Measurements from ENCODE around the gene NFATC3. TPM values are rescaled to one million over a fixed set of nuclear protein-coding genes. Genes with fewer than 3 reads are reported as not detected.
A peak's percentile ranks its signal among the peaks of the same experiment; 100 is the strongest.

NFATC3 gene
- total RNA-seq, 1 donor from 2014 or later: 21.6 TPM

DNA sequence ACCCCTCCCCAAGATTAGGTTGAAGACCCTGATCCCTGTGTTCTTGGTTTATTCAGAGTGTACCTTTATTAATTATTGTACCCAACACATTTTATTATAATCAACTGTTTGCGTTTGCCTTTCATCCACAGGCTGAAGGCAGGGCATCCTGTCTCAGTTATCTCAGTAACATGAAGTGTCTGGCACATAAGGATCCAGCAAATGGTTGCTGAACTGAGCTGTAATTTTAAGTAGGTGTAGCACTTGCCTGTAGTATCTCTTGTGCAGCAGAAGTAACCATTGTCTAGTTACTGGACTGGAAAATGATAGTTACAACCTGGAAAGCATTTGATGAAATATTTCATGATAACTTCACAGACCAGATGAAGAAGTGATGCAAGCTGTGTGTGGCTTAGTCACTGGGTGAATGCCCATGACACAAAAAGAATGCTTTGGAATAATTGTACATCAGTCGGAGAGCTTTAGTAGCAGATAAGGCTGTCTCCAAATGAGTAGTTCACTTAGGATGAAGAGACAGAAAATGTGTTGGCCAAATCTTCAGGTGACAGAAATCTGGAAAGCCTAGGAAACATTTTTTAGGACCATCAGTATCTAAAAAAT lies 94.1 kb downstream of the NFATC3 start:
- no peak for FAIRE-seq
- DNase-seq (ENCODE audit: low spot score in 2 of 2): no peak

DNA sequence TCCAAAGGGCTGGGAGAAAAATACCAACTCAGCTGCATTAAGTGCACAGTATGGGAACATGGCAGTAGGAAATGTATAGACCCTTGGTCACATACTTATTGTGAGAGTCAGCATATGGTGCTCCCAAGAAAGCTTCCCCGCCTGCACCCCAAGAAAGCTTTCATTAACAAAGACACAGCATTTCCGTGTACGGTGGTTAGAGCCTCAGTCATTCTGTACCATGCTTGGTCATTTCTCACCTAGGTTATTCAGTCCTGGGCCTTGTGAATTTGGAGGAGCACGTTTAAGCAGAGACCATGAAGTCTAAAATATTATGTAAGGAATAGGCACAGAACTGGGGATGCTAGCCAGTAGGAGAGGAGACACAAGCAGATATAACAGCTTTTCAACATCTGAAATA lies 94.7 kb downstream of the NFATC3 start:
- FAIRE-seq: no peak
- no peak for DNase-seq (ENCODE audit: low spot score in 2 of 2)

DNA sequence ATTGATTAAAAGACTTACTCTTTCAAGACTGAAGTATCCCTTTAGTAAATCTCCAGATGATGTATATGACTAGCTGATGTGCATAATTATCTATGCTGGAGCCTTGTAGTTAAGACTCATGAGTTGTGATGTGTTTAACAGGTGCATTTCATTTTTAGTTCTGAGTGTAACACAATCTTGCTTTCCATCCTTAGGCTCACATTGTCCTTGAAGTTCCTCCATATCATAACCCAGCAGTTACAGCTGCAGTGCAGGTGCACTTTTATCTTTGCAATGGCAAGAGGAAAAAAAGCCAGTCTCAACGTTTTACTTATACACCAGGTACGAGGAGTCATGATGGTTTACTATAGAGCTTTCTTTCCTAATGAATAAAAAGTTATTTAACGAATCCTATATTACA lies 97.9 kb downstream of the NFATC3 start:
- FAIRE-seq: no peak
- no peak for DNase-seq (ENCODE audit: low spot score in 2 of 2)

DNA sequence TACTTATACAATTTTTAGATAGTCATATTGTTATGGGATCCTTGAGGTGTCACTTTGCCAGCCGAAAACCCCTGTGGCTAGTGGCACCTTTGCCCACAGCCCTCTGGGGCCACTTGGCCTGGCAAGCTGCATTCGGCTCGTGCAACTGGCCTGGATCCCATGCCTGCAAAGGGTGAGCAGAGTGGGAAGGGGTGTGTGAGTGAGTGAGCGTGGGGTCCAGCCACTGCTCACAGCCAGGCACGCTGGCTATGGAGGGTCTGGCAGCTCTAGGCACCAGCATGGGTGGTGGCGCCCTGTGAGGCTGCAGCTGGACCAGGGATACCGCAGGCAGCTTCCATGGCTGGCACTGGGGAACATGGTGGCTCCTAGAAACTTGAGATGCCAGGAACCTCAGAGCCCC lies 101.7 kb downstream of the NFATC3 start:
- FAIRE-seq (no peak), DNase-seq (ENCODE audit: low spot score in 2 of 2) (no peak)

DNA sequence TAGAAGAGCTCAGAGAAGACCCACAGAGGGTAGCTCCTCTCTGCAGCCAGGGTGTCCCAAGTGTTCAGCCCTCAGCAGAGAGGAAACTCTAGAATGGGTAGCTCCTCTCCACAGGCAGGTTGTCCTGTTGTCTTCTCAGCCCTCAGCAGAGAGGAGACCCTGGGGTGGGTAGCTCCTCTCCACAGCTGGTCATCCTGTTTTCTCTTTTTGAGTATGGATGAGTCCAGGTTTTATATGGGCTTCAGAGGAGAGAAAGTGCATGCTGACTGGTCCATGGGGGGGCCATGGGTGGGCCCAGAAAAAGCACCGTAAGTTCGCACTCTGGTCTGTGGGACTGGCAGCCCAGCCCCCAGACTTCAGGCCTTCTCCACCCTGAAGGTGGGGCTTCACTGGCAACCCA lies 102.3 kb downstream of the NFATC3 start:
- no peak for FAIRE-seq

DNA sequence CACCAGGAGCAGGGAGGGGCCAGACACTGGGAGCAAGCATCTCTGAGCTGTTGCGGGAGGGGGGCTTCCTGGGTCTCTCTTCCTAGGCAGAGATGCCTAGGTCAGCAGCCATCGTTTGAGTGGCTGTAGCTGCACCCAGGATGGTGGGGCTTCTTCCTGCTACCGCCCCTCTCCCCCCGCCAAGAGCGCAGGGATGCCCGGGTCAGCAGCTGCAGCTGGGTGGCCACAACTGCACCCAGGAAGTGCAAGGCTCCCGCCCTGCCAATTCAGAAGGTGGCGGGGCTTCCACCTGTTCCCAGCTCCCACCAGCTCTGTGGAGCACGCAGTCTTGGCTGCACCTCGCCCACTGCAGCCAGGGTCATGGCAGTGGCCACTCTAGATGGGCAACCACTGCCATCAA lies 103.0 kb downstream of the NFATC3 start:
- FAIRE-seq: no peak
- no peak for DNase-seq (ENCODE audit: low spot score in 2 of 2)

More for the DNA sequence above, 102.3 kb downstream of the NFATC3 start:
- DNase-seq (ENCODE audit: low spot score in 2 of 2): no peak

DNA sequence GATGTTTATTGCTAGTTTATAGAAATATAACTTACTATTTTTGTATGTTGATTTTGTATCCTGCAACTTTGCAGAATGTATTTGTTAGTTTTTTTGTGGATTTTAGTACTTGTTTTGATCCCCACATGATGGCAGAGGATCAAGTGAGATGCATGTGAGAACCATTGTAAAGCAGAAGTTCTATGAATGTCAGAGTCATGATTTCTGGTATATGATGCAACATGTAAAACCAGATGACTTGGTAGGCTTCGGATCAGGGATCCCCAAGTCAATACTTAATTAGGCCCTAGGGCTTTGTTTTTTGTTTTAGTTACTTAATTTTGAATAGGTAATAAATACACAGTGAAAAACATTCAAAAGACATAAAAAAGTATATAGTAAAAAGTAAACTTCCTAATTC lies 104.9 kb downstream of the NFATC3 start:
- FAIRE-seq: no peak
- no peak for DNase-seq (ENCODE audit: low spot score in 2 of 2)

DNA sequence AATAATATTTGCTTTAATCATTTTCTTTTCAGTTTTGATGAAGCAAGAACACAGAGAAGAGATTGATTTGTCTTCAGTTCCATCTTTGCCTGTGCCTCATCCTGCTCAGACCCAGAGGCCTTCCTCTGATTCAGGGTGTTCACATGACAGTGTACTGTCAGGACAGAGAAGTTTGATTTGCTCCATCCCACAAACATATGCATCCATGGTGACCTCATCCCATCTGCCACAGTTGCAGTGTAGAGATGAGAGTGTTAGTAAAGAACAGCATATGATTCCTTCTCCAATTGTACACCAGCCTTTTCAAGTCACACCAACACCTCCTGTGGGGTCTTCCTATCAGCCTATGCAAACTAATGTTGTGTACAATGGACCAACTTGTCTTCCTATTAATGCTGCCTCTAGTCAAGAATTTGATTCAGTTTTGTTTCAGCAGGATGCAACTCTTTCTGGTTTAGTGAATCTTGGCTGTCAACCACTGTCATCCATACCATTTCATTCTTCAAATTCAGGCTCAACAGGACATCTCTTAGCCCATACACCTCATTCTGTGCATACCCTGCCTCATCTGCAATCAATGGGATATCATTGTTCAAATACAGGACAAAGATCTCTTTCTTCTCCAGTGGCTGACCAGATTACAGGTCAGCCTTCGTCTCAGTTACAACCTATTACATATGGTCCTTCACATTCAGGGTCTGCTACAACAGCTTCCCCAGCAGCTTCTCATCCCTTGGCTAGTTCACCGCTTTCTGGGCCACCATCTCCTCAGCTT lies 105.8 kb downstream of the NFATC3 start:
- DNase-seq (ENCODE audit: low spot score in 2 of 2) (peak; percentile 24 to 32), FAIRE-seq (no peak)

DNA sequence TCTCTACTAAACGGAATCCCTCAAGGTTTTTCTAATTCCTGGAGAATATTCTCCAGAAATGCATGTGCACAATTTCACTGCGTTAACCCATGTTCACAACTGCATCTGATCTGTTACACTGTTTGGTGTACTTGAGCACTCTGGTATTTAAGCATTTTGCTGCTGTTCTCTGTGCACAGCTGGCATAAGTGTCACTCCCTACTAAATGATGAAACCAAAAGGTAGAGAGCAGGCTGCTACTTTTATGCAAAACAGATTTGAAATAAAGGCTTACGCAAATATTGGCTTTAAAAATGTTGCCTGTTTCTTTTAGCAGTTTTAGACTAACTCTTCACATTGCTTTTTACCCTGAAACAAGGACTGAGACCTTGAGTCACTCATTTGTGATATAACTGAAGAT lies 109.1 kb downstream of the NFATC3 start:
- FAIRE-seq (no peak), DNase-seq (ENCODE audit: low spot score in 2 of 2) (no peak)

DNA sequence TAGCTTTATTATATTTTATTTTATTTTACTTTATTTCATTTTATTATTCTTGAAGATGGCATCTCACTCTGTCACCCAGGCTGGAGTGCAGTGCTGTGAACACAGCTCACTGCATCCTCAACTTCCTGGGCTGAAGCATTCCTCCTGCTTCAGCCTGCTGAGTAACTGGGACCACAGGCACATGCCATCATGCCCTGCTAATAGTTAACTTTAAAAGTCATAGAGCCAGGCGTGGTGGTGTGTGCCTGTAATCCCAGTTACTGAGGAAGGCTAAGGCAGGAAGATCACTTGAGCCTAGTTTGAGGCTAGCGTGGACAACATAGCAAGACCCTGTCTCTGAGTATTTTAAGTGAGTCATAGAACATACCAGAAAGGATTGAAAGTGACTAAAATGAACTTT lies 112.1 kb downstream of the NFATC3 start:
- no peak for FAIRE-seq

DNA sequence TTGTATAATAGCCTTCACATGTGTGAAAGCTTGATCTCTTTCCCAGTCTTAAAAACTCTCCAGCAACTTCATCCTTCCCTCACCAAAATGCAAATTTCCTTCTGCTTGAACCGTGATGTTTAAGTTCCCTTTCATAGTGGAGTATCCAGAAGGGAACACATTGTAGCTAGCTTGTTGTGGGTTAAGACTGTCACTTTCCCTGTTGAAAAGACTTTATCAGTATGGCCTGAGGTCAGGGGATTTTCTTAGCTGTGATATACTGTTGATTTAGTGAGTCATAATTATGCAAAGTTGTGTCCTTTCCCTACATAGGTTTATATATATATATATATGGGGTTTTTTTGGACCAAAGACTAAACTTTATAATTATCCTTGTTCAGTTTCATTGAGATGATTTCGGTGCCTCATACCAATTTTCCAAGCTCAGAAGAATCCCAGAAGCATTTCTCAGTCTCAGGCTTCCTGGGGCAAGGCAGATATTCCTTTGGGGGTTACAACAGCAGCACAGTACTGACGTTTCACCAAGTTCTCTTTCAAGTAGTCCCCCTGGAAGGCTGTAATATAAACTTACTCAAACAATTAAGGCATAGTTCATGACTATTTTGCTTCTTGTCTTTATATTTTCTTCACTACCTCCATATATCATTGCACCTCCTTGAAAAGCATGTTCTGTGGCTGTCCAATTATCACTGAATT lies 115.1 kb downstream of the NFATC3 start:
- FAIRE-seq (no peak), DNase-seq (ENCODE audit: low spot score in 2 of 2) (no peak)

More for the DNA sequence above, 112.1 kb downstream of the NFATC3 start:
- no peak for DNase-seq (ENCODE audit: low spot score in 2 of 2)

DNA sequence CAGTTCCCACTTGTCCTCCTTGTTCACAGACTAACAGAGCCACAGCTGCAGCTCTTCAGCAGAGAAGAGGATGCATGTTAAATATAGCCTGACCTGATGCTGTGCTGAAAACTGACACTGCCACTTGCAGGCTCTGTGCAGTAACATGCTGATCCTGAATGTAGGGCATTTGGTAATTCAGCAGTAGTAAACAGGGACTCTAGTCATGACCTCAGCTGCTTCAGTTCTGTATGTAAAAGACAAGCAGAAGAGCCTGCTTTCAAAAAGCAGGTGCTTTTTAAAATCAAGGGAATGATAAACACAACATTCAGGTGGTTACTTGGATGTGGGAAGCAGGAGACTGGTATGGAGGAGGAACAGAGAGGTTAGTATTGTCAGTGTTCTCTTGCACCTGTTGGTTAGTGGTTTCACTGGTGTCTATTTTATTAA lies 116.9 kb downstream of the NFATC3 start:
- DNase-seq (ENCODE audit: low spot score in 2 of 2) (peak in 1 of 2 donors; percentile 22), FAIRE-seq (no peak)

DNA sequence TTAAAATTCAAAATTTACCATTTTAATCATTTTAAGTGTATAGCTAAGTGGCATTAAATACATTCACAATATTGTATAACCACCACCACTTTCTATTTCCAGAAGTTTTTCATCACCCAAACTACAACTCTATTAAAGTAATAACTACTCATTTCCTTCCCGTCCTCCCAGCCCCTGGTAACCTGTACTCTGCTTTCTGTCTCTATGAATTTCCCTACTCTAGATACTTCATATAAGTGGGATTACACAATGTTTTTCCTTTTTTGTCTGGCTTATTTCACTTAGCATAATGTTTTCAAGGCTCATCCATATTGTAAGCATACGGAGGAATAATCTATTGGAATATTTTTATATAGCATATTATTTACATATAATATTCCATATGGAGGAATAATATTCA lies 121.1 kb downstream of the NFATC3 start:
- FAIRE-seq (no peak), DNase-seq (ENCODE audit: low spot score in 2 of 2) (no peak)

DNA sequence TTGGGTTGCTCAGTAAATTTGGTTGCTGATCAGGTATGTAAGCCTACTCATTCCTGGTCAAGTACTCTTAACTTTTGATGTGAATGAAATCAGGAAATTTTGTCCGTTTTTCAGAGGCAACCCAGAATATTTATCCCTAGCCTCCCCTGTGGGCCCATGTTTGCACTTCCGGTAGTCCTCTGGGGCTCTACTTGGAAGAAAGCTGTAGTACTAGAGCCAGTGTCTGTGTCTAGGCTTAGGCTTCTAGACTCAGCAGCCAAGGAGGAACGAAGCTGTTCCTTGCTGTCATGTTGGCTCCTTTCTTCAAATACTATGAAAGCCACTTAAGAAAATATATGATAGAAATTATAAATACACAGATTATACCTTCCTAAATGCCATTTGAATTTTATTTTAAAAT lies 129.6 kb downstream of the NFATC3 start:
- DNase-seq (ENCODE audit: low spot score in 2 of 2) (no peak), FAIRE-seq (no peak)

DNA sequence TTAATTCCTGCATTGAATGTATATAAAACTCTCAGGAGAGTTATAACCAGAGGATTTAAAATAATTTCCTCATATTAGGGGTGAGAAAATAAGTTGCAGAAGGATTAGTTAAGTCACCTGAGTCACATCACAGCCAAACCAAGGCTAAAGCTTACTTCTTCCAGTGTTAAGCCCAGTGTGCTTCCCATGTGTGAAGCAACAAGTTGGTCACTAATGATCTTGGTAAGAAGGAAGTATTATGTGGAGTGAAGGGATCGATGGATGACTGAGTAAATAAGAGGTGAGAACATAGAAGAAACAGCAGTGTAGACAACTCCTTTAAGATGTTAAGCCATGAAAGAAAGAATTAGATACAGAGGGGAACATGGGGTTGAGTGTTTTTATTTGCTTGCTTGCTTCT lies 130.1 kb downstream of the NFATC3 start:
- DNase-seq (ENCODE audit: low spot score in 2 of 2) (no peak), FAIRE-seq (no peak)

DNA sequence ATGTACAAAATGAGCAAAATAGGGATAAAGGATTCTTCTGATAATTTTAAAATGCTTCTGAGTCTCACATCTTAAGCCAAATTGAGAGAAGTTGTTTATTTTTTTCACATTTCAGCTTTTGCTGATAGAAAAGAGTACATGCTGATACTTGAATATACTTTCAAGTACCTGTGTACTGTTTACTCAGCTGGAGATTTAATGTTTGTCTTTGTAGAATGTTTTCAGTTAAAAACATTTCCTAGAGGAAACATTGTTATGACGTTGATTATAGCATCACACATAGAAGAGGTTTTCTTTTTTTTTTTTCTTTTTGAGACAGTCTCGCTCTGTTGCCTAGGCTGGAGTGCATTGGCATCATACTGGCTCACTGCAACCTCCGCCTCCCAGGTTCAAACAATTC lies 131.1 kb downstream of the NFATC3 start:
- FAIRE-seq (no peak), DNase-seq (ENCODE audit: low spot score in 2 of 2) (no peak)

DNA sequence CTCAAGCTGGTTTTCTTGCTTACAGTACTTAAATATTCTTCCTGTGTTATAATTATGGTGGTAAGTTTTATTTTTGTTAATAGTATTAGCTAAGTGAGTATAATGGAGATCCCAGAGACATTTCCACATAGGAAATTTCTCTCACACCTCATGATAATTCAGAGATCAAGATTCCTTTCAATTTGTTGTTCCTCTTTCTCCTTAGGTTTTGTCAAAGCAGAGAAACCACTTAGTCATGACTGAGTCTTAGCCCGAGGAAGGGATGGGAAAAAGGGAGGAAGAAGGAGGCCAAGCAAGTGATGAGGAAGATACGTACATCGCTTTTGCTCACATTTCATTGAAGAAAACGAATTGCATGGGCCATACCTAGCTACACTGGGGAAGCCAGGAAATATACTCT lies 132.3 kb downstream of the NFATC3 start:
- no peak for FAIRE-seq
- no peak for DNase-seq (ENCODE audit: low spot score in 2 of 2)

DNA sequence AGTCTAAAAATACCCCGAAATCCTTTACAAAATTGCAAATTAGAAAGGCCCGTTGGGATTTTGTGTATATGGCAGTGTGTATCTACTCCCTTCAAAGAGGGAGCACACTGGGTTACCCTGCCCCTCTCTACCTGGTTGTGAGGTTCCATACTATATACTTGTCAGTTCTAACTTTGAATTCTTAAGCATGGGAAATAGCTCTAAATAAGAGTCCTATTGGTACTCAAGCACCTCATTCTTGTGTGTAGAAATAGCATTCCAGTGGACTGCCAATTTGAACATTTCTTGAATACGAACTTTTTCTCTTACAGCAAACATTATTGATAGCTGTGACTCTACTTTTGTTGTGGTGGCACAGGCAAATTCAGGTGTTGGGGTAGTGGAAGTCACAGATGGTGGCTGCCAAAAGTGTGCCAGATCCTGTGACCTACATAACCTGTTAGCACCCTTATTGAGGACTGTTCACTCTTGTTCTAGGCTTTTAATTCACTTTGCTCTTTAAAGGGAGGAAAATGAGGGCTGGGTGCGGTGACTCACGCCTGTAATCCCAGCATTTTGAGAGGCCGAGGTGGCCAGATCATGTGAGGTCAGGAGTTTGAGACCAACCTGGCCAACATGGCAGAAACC lies 134.7 kb downstream of the NFATC3 start:
- FAIRE-seq: no peak

DNA sequence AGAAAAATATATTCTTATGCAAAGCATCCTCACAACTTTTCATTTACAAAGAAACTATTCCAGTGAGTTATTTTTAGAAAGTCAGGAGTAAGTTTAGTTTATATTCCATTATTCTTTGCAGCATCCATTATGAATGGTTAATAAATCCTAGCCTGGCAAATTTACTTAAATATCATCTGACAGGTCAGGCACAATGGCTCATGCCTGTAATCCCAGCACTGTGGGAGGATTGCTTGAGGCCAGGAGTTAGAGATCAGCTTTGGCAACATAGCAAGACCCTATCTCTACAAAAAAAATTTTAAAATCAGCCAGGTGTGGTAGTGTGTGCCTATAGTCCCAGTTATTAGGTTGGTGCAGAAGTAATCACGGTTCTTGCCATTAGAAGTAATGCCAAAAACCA lies 137.9 kb downstream of the NFATC3 start:
- no peak for FAIRE-seq
- DNase-seq (ENCODE audit: low spot score in 2 of 2): no peak

More for the DNA sequence above, 134.7 kb downstream of the NFATC3 start:
- no peak for DNase-seq (ENCODE audit: low spot score in 2 of 2)

DNA sequence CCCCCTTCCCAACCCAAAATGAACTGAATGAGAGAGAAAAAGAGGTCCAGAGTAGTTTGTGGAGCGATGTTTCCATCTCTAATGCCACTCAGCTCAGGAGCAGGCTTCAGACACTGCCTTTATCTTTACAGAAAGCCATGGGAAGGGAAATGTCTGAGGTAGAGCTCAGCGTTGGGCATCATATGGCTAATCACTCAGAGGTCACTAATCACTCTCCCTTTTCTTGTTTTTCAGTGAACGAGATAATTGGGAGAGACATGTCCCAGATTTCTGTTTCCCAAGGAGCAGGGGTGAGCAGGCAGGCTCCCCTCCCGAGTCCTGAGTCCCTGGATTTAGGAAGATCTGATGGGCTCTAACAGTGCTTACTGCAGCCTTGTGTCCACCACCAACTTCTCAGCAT lies 140.9 kb downstream of the NFATC3 start:
- FAIRE-seq (no peak), DNase-seq (ENCODE audit: low spot score in 2 of 2) (no peak)

DNA sequence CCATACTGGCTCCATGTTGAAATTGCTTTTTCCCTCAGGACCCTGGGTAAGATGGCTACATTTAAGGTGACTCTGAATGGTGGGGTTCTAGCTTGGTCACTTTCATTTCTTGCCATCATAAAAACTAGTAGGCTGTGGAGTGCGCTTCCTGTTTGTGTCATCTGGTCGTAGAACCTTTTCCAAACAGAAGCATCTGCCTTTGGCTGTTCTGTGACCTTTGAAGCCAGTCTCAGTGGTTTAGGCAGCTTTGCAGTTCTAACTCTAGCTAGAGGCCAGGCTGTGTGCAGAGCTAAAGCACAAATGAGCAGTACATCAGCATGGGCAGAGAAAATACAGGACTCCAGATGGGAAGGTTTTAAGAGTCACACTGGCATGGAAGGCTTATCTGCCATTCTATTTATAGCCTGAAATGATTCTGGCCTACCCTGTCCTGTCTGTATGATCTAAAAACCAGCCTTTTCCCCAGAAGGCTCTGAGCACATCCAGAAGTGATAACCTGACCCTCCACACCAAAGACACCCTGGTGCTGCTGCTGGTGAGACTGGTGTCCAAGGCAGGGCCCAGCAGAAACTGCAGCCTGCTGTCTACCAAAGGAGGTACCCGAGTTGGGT lies 142.1 kb downstream of the NFATC3 start:
- no peak for FAIRE-seq
- DNase-seq (ENCODE audit: low spot score in 2 of 2): no peak
